BE2C (cell line): ENCODE data around the gene VAPA.
A peak's percentile ranks its signal among the peaks of the same experiment; 100 is the strongest.

Experiments
- DNase-seq: peaks from one replicate; pipeline ENCODE4 v3.0.0-alpha.2; 2020
- H3K27me3 ChIP-seq: fragments of 250-450 bp; sonication (Bioruptor Pico); 2 replicates; pipeline ENCODE4 v1.5.1; 2020; ENCODE audit warnings: mild to moderate bottlenecking
- H3K36me3 ChIP-seq: fragments of 250-450 bp; sonication (Bioruptor Pico); 2 replicates; pipeline ENCODE4 v1.5.1; 2020; ENCODE audit warnings: mild to moderate bottlenecking
- H3K4me1 ChIP-seq: fragments of 250-450 bp; sonication (Bioruptor Pico); 2 replicates; pipeline ENCODE4 v1.5.1; 2020
- H3K4me3 ChIP-seq: 2 replicates; pipeline ENCODE4 v1.5.1; 2011; ENCODE audit warnings: low read depth, low read length
- H3K9me3 ChIP-seq: fragments of 250-450 bp; sonication (Bioruptor Pico); 2 replicates; pipeline ENCODE4 v1.5.1; 2020
- CTCF ChIP-seq: IDR thresholded peaks from 2 replicates; pipeline ENCODE4 v1.5.1; 2012; ENCODE audit warnings: mild to moderate bottlenecking, low read depth, low read length

Gene VAPA

DNA sequence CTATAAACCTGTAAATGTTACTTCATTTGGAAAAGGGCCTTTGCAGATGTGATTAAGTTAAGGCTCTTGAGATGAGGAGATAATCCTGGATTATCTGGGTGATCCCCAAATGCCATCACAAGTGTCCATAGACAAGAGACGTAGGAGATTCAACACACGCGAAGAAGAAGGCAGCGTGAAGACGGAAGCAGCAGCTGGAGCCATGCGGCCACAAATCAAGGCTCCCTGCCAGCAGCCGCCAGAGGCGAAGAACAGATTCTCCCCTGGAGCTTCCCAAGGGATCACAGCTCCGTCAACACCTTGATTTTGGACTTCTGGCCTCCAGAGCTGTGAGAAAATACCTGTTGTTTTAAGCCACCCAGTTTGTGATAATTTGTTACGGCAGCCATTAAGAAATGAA, 11.0 kb upstream of the VAPA start:
- Histone ChIP-seq H3K4me3 (no peak overlapping the region), H3K36me3 (no peaks in the 10 kb centered on the region), H3K9me3 (no peaks in the 10 kb centered on the region), H3K27me3 (no peaks in the 10 kb centered on the region), H3K4me1 (peaks cover 6% of the 10 kb centered on the region)
- no peak for TF ChIP-seq CTCF
- no peak for DNase-seq

- peak; percentile 26 for DNase-seq
- no peaks in the 10 kb centered on the region for H3K27me3 ChIP-seq
- no peak for TF ChIP-seq CTCF
- H3K4me3 ChIP-seq = no peak overlapping the region
- H3K36me3 ChIP-seq = no peaks in the 10 kb centered on the region
- peaks cover 10% of the 10 kb centered on the region for H3K4me1 ChIP-seq
- H3K9me3 ChIP-seq = no peaks in the 10 kb centered on the region
Observed at GRCh38 chr18:9905401-9905922, 8.4 kb upstream of the VAPA start.

- no peak for TF ChIP-seq CTCF
- Histone ChIP-seq H3K27me3 (no peaks in the 10 kb centered on the region), H3K9me3 (no peaks in the 10 kb centered on the region), H3K36me3 (no peaks in the 10 kb centered on the region), H3K4me3 (no peak overlapping the region), H3K4me1 (peaks cover 10% of the 10 kb centered on the region)
- DNase-seq = no peak
Observed at GRCh38 chr18:9906481-9906880, 7.3 kb upstream of the VAPA start.

- H3K36me3 ChIP-seq = no peaks in the 10 kb centered on the region
- TF ChIP-seq CTCF = no peak
- peak; percentile 18 for DNase-seq
- H3K4me1 ChIP-seq = peaks cover 10% of the 10 kb centered on the region
- H3K27me3 ChIP-seq = no peaks in the 10 kb centered on the region
- H3K4me3 ChIP-seq = no peak overlapping the region
- no peaks in the 10 kb centered on the region for H3K9me3 ChIP-seq
Observed at GRCh38 chr18:9907867-9908266, 5.9 kb upstream of the VAPA start.

- Histone ChIP-seq H3K4me1 (peaks cover 7% of the 10 kb centered on the region), H3K4me3 (no peak overlapping the region), H3K9me3 (no peaks in the 10 kb centered on the region), H3K36me3 (no peaks in the 10 kb centered on the region), H3K27me3 (no peaks in the 10 kb centered on the region)
- no peak for DNase-seq
- TF ChIP-seq CTCF = no peak
Observed at GRCh38 chr18:9910071-9910470, 3.7 kb upstream of the VAPA start.

- H3K27me3 ChIP-seq = no peaks in the 10 kb centered on the region
- no peak for DNase-seq
- no peak overlapping the region for H3K4me3 ChIP-seq
- peaks cover 4% of the 10 kb centered on the region; the same call in 1 of the 2 replicates for H3K4me1 ChIP-seq
- no peaks in the 10 kb centered on the region for H3K9me3 ChIP-seq
- no peak for TF ChIP-seq CTCF
- no peaks in the 10 kb centered on the region for H3K36me3 ChIP-seq
Observed at GRCh38 chr18:9910661-9911060, 3.2 kb upstream of the VAPA start.
